IMR-90 (cell line): Measurements from ENCODE around the gene HSPA12A. TPM values are rescaled to one million over a fixed set of nuclear protein-coding genes. Genes with fewer than 3 reads are reported as not detected.
A peak's percentile ranks its signal among the peaks of the same experiment; 100 is the strongest.

Source experiments
- ATAC-seq: fragments of 200-7000 bp; cut with Tn5 transposase; 2 replicates; pipeline ENCODE4 v1.9.1; 2020; ENCODE audit warnings: low read depth, mild to moderate bottlenecking, moderate library complexity
- BruUV-seq: library from RNA; stranded (reverse); fragments of 400-500 nt; replicated peaks from 2 replicates; lab custom pipeline; 2021; lab: Mats Ljungman, UMichigan
- CTCF ChIA-PET: fragments of 300-600 bp; formaldehyde crosslinking; extraction: SDS; loops from one replicate; lab custom pipeline; 2021; ENCODE audit warnings: antibody characterized with exemption; lab: Yijun Ruan, JAX
- POLR2A ChIA-PET: fragments of 300-600 bp; sonication (Branson Sonifier 250); formaldehyde crosslinking; loops from one replicate; lab custom pipeline; 2022; ENCODE audit warnings: antibody characterized with exemption; ENCODE audit not compliant: unreplicated experiment; lab: Charles Lee
- DNase-seq: peaks from one replicate; pipeline ENCODE4 v3.0.0; 2013
- H2AFZ ChIP-seq: replicated peaks from 2 replicates; pipeline ENCODE3; 2013; ENCODE audit warnings: low read length, mild to moderate bottlenecking; ENCODE audit not compliant: poor library complexity
- H2AK5ac ChIP-seq: 2 replicates; pipeline ENCODE4 v1.6.1; 2013; ENCODE audit warnings: low read depth, low read length, inconsistent platforms
- H2AK9ac ChIP-seq: replicated peaks from 2 replicates; pipeline ENCODE3; 2013; ENCODE audit warnings: mild to moderate bottlenecking, low read depth, low read length, moderate library complexity; ENCODE audit not compliant: poor library complexity
- H2BK120ac ChIP-seq: 2 replicates; pipeline ENCODE4 v1.6.1; 2013; ENCODE audit warnings: low read depth, low read length, inconsistent platforms
- H2BK15ac ChIP-seq: 3 replicates; pipeline ENCODE4 v1.6.1; 2013; ENCODE audit warnings: low read depth, low read length, inconsistent platforms
- H2BK20ac ChIP-seq: 2 replicates; pipeline ENCODE4 v1.6.1; 2013; ENCODE audit warnings: low read depth, mild to moderate bottlenecking, inconsistent platforms, low read length, moderate library complexity
- H2BK5ac ChIP-seq: 2 replicates; pipeline ENCODE4 v1.6.1; 2013; ENCODE audit warnings: mild to moderate bottlenecking, low read depth, low read length, inconsistent platforms; ENCODE audit not compliant: poor library complexity, severe bottlenecking
- H3K14ac ChIP-seq: replicated peaks from 2 replicates; pipeline ENCODE4 v1.6.1; 2013; ENCODE audit warnings: low read depth, low read length, inconsistent platforms
- H3K18ac ChIP-seq: 2 replicates; pipeline ENCODE4 v1.6.1; 2013; ENCODE audit warnings: low read depth, low read length, control low read depth
- H3K23ac ChIP-seq: 2 replicates; pipeline ENCODE4 v1.6.1; 2013; ENCODE audit warnings: low read depth, low read length, inconsistent platforms
- H3K27ac ChIP-seq: 2 replicates; pipeline ENCODE4 v1.5.1; 2013; ENCODE audit warnings: mild to moderate bottlenecking, control low read depth, low read length; ENCODE audit not compliant: insufficient read depth
- H3K27me3 ChIP-seq: 2 replicates; pipeline ENCODE4 v1.6.1; 2013; ENCODE audit warnings: low read length; ENCODE audit not compliant: control insufficient read depth, insufficient read depth
- H3K36me3 ChIP-seq: 2 replicates; pipeline ENCODE4 v1.6.1; 2013; ENCODE audit warnings: low read length, mixed read lengths; ENCODE audit not compliant: control insufficient read depth, insufficient read depth
- H3K4ac ChIP-seq: 2 replicates; pipeline ENCODE4 v1.6.1; 2013; ENCODE audit warnings: low read depth, low read length, inconsistent platforms
- H3K4me1 ChIP-seq: 2 replicates; pipeline ENCODE4 v1.6.1; 2013; ENCODE audit warnings: low read length, mixed read lengths; ENCODE audit not compliant: control insufficient read depth, insufficient read depth
- H3K4me2 ChIP-seq: 2 replicates; pipeline ENCODE4 v1.6.1; 2013; ENCODE audit warnings: low read depth, mild to moderate bottlenecking, control low read depth, low read length, moderate library complexity
- H3K4me3 ChIP-seq: 2 replicates; pipeline ENCODE4 v1.5.1; 2013; ENCODE audit warnings: low read depth, mild to moderate bottlenecking, control low read depth, low read length, moderate library complexity; ENCODE audit not compliant: insufficient read depth
- H3K56ac ChIP-seq: 2 replicates; pipeline ENCODE4 v1.6.1; 2013; ENCODE audit warnings: low read length, inconsistent platforms; ENCODE audit not compliant: insufficient read depth; ENCODE audit errors: extremely low read depth
- H3K79me1 ChIP-seq, 2 experiments: 2 replicates each; pipeline ENCODE4 v1.6.1; 2013; ENCODE audit warnings: low read length in 2 of 2, inconsistent platforms in 1 of 2, low read depth in 1 of 2
- H3K9ac ChIP-seq: 2 replicates; pipeline ENCODE4 v1.6.1; 2013; ENCODE audit warnings: low read depth, low read length, control low read depth
- H3K9me1 ChIP-seq: 2 replicates; pipeline ENCODE4 v1.6.1; 2013; ENCODE audit warnings: low read length, inconsistent platforms; ENCODE audit not compliant: insufficient read depth
- H3K9me3 ChIP-seq: 2 replicates; pipeline ENCODE4 v1.6.1; 2013; ENCODE audit warnings: low read length; ENCODE audit not compliant: control insufficient read depth, insufficient read depth
- H4K20me1 ChIP-seq: 2 replicates; pipeline ENCODE4 v1.6.1; 2013; ENCODE audit warnings: low read length, inconsistent platforms; ENCODE audit not compliant: insufficient read depth
- H4K5ac ChIP-seq: 2 replicates; pipeline ENCODE4 v1.6.1; 2013; ENCODE audit warnings: mild to moderate bottlenecking, low read depth, low read length, control low read depth
- H4K8ac ChIP-seq, 2 experiments: 2 replicates each; pipeline ENCODE4 v1.6.1; 2013; ENCODE audit warnings: low read depth in 2 of 2, low read length in 2 of 2, control low read depth in 1 of 2, inconsistent platforms in 1 of 2
- H4K91ac ChIP-seq: 2 replicates; pipeline ENCODE4 v1.6.1; 2013; ENCODE audit warnings: low read depth, low read length, inconsistent platforms; ENCODE audit not compliant: insufficient read depth
- CTCF ChIP-seq: conservative IDR thresholded peaks from 2 replicates; pipeline ENCODE4 v1.5.1; 2012; ENCODE audit warnings: mild to moderate bottlenecking, low read depth, low read length, improper control_type of control experiment
- RFX5 ChIP-seq: IDR thresholded peaks from 2 replicates; pipeline ENCODE4 v1.8.0; 2012; ENCODE audit warnings: low read depth, mild to moderate bottlenecking, low read length, moderate library complexity
- USF2 ChIP-seq: fragments of 150-350 bp; IDR thresholded peaks from 2 replicates; pipeline ENCODE4 v1.6.1; 2017; ENCODE audit warnings: mild to moderate bottlenecking, antibody characterized with exemption, low read length, low read depth
- WGBS, 2 experiments: methylation state at CpG; one replicate each; pipeline versions ENCODE4 v1.1.5 to v1.1.7; 2013; ENCODE audit warnings: missing lambda C conversion rate in 2 of 2; ENCODE audit not compliant: insufficient read length in 1 of 2; ENCODE audit errors: extremely low coverage in 2 of 2; 5-methylcytosine and 5-hydroxymethylcytosine counted together
- dilution Hi-C: fragments of 300-500 bp; cut with HindIII; formaldehyde crosslinking; loops from one replicate; pipeline ENCODE4 v1.14.3; 2018; ENCODE audit warnings: low sequenced_read_pairs; ENCODE audit not compliant: unreplicated experiment
- in situ Hi-C: fragments of 300-500 bp; cut with MboI; formaldehyde crosslinking; loops from 3 replicates; pipeline ENCODE4 v1.14.3; 2019; ENCODE audit warnings: low sequenced_read_pairs, inconsistent platforms, mixed read lengths
- intact Hi-C: fragments of 100-400 bp; cut with micrococcal nuclease; formaldehyde crosslinking; loops from 2 replicates; pipeline ENCODE4 v1.10.0; 2022
- polyA plus RNA-seq, 3 experiments: library from polyadenylated mRNA; depleted of rRNA; stranded (reverse); fragments of >200 nt; gene quantifications; 2 replicates each; pipeline ENCODE4 v1.2.3, GENCODE V29; 2012; ENCODE audit warnings: low replicate concordance in 1 of 3
- total RNA-seq: library from RNA; depleted of rRNA; stranded (reverse); fragments of >200 nt; gene quantifications from 2 replicates; pipeline ENCODE4 v1.2.3, GENCODE V29; 2012

HSPA12A gene
- total and polyA plus RNA-seq, 2 of the 4 experiments (the other 2 are of a cell fraction) = 16.1 to 16.7 TPM

- no peak overlapping the region for H3K4me2 ChIP-seq
- no peak overlapping the region; the same call in 1 of the 2 replicates for H2AK5ac ChIP-seq
- dilution Hi-C loops = no loop called here
- H3K56ac ChIP-seq = no peak overlapping the region
- H2AFZ ChIP-seq = peak overlapping the region; percentile 64
- ChIA-PET POLR2A (no interaction called here), CTCF (interaction anchor here (0.9 kb wide), 1 partner anchor 19 kb away, joined by 3 read pairs; no protein-coding TSS in a partner anchor)
- H3K79me1 ChIP-seq = no peaks in the 10 kb centered on the region
- H3K23ac ChIP-seq = no peak overlapping the region
- intact Hi-C loops = no loop called here
- peak overlapping the region; percentile 40 for H2BK5ac ChIP-seq
- no peak overlapping the region for H2BK20ac ChIP-seq
- no peak overlapping the region for H3K18ac ChIP-seq
- peaks cover 9% of the 10 kb centered on the region for H3K4me1 ChIP-seq
- no peak overlapping the region for H2AK9ac ChIP-seq
- no peaks in the 10 kb centered on the region for H3K36me3 ChIP-seq
- no TSS peak for BruUV-seq
- H4K91ac ChIP-seq = no peak overlapping the region
- peak; percentile 64; the same call in 1 of the 2 replicates for TF ChIP-seq USF2
- TF ChIP-seq RFX5 = no peak
- no peak for TF ChIP-seq CTCF
- peak overlapping the region; percentile 60; the same call in 1 of the 3 replicates for H2BK15ac ChIP-seq
- H3K4me3 ChIP-seq = no peak overlapping the region
- H3K9ac ChIP-seq = no peak overlapping the region
- H2BK120ac ChIP-seq = 0 out of 2 replicates have a peak overlapping the region, but pooled peaks have one; percentile 4
- H3K27ac ChIP-seq = no peak overlapping the region
- 0 out of 2 replicates have a peak overlapping the region, but pooled peaks have one; percentile 14 for H3K4ac ChIP-seq
- H4K8ac ChIP-seq = peak overlapping the region in 1 of 2 experiments; percentile 27; a peak in 2 of 4 replicates
- H3K9me1 ChIP-seq = peaks cover 16% of the 10 kb centered on the region; the same call in 1 of the 2 replicates
- no peak for DNase-seq
- H3K14ac ChIP-seq = 0 out of 2 replicates have a peak overlapping the region, but pooled peaks have one; percentile 30
- no peaks in the 10 kb centered on the region for H4K20me1 ChIP-seq
- WGBS, 2 experiments = 38% methylated on average over 5 of the region's 7 CpGs; no CpG with 5 or more reads in 1 of the 2 experiments
- in situ Hi-C loops = no loop called here
- no peaks in the 10 kb centered on the region for H3K9me3 ChIP-seq
- no peak for ATAC-seq
- no peak overlapping the region for H4K5ac ChIP-seq
- no peaks in the 10 kb centered on the region for H3K27me3 ChIP-seq
These were observed 5.0 kb upstream of the HSPA12A start for GRCh38 chr10:116747325-116747724.
